Calu3 (cell line): ENCODE data around the gene CDK14. TPM values are rescaled to one million over a fixed set of nuclear protein-coding genes. Genes with fewer than 3 reads are reported as not detected.

Source experiments
- BruUV-seq: library from RNA; stranded (reverse); fragments of 400-500 nt; replicated peaks from 2 replicates; lab custom pipeline; 2021; lab: Mats Ljungman, UMichigan
- CTCF ChIA-PET: fragments of 300-600 bp; sonication (Branson Sonifier 250); formaldehyde crosslinking; loops from one replicate; lab custom pipeline; 2022; ENCODE audit warnings: antibody characterized with exemption; lab: Charles Lee
- DNase-seq: peaks from one replicate; pipeline ENCODE4 v3.0.0; 2022
- H3K27ac Mint-ChIP-seq: one replicate; pipeline ENCODE4 v1.8.0; 2022; ENCODE audit warnings: mixed read lengths; ENCODE audit not compliant: unreplicated experiment
- H3K27me3 Mint-ChIP-seq: one replicate; pipeline ENCODE4 v1.8.0; 2022; ENCODE audit warnings: mixed read lengths; ENCODE audit not compliant: unreplicated experiment
- H3K36me3 Mint-ChIP-seq: one replicate; pipeline ENCODE4 v1.8.0; 2022; ENCODE audit warnings: mild to moderate bottlenecking, moderate library complexity, mixed read lengths; ENCODE audit not compliant: insufficient read depth, unreplicated experiment
- H3K4me1 Mint-ChIP-seq: one replicate; pipeline ENCODE4 v1.8.0; 2022; ENCODE audit warnings: mild to moderate bottlenecking, low read depth, mixed read lengths; ENCODE audit not compliant: unreplicated experiment
- H3K4me3 Mint-ChIP-seq: one replicate; pipeline ENCODE4 v1.8.0; 2022; ENCODE audit warnings: mild to moderate bottlenecking, low read depth, moderate library complexity, mixed read lengths; ENCODE audit not compliant: unreplicated experiment
- H3K9me3 Mint-ChIP-seq: one replicate; pipeline ENCODE4 v1.8.0; 2022; ENCODE audit warnings: low read depth, mixed read lengths; ENCODE audit not compliant: unreplicated experiment
- intact Hi-C: fragments of 100-400 bp; cut with micrococcal nuclease; formaldehyde crosslinking; loops from one replicate; pipeline ENCODE4 v1.10.0; 2022; ENCODE audit not compliant: unreplicated experiment
- total RNA-seq: library from RNA; stranded (reverse); gene quantifications from 2 replicates; pipeline ENCODE4 v1.2.3, GENCODE V29; 2022
- TF ChIP-seq, protein P1 (sequence below): fragments of 200-600 bp; IDR thresholded peaks from one replicate; pipeline ENCODE4 v1.8.0; 2022; ENCODE audit warnings: antibody characterized with exemption; ENCODE audit not compliant: unreplicated experiment

CDK14 gene
- total RNA-seq, 1 experiment from 2014 or later: 29.4 TPM

DNA sequence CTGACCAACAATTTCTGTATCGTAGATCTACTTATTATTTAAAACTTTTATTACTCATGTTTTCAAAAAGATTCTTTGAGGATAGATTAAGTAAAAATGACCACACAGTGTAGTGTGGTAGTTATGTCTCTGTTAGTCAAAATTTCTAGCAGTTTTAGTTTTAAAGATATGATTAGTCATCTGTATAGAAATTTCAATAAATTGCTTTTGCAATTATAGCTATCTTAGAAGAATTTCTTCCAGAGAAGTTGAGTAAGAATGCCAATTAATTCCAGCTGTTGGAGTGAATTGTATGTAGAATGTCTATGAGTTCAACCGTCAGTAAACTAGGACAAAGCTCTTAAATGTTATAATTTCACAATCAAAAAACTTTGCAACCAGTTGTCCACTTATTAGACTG is 229.7 kb downstream of the CDK14 start:
- CTCF ChIA-PET: no interaction called here
- H3K4me3 Mint-ChIP-seq: no peak overlapping the region

DNA sequence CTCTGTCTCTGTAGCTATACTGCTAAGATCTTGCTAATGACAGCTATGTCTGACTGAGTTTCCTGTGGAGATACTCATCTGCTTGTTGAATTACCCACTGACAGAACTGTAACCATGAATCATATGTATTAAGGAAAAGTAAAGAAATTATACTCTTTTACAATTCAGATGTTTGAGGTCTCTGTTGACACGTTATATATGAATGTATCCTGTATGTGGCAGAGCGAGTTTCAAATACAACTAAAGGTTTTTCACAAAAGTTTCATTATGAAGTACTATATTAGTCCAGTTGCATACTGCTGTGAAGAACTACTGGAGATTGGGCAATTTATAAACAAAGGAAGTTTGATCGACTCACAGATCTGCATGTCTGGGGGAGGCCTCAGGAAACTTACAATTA is 232.5 kb downstream of the CDK14 start:
- no peaks in the 10 kb centered on the region for H3K36me3 Mint-ChIP-seq
- intact Hi-C loops: no loop called here
- DNase-seq: no peak
- H3K4me3 Mint-ChIP-seq: no peak overlapping the region
- peaks cover 8% of the 10 kb centered on the region for H3K9me3 Mint-ChIP-seq
- CTCF ChIA-PET: no interaction called here
- peaks cover 7% of the 10 kb centered on the region for H3K4me1 Mint-ChIP-seq
- no peaks in the 10 kb centered on the region for H3K27me3 Mint-ChIP-seq
- H3K27ac Mint-ChIP-seq: no peak overlapping the region
- no TSS peak for BruUV-seq
- TF ChIP-seq, protein P1, sequence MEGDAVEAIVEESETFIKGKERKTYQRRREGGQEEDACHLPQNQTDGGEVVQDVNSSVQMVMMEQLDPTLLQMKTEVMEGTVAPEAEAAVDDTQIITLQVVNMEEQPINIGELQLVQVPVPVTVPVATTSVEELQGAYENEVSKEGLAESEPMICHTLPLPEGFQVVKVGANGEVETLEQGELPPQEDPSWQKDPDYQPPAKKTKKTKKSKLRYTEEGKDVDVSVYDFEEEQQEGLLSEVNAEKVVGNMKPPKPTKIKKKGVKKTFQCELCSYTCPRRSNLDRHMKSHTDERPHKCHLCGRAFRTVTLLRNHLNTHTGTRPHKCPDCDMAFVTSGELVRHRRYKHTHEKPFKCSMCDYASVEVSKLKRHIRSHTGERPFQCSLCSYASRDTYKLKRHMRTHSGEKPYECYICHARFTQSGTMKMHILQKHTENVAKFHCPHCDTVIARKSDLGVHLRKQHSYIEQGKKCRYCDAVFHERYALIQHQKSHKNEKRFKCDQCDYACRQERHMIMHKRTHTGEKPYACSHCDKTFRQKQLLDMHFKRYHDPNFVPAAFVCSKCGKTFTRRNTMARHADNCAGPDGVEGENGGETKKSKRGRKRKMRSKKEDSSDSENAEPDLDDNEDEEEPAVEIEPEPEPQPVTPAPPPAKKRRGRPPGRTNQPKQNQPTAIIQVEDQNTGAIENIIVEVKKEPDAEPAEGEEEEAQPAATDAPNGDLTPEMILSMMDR: no peak

More for the DNA sequence above, 229.7 kb downstream of the CDK14 start:
- TF ChIP-seq, protein P1: no peak
- H3K36me3 Mint-ChIP-seq: no peaks in the 10 kb centered on the region
- intact Hi-C loops: no loop called here
- no peaks in the 10 kb centered on the region for H3K27me3 Mint-ChIP-seq
- no peak for DNase-seq
- peaks cover 7% of the 10 kb centered on the region for H3K4me1 Mint-ChIP-seq
- no peak overlapping the region for H3K27ac Mint-ChIP-seq
- H3K9me3 Mint-ChIP-seq: peaks cover 3% of the 10 kb centered on the region
- BruUV-seq: no TSS peak

DNA sequence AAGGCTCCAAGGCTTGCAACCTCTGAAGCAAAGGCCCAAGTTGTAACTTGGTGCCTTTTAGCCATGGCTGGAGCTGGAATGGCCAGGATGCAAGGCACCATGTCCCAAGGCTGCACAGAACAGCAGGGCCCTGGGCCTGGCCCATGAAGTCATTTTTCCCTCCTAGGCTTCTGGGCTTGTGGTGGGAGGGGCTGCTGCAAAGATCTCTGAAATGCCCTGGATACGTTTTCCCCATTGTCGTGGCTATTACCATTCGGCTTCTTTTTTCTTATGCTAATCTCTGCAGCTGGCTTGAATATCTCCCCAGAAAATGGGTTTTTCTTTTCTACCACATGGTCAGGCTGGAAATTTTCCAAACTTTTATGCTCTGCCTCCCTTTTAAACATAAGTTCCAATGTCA is 234.2 kb downstream of the CDK14 start:
- Mint-ChIP-seq H3K4me1 (peaks cover 15% of the 10 kb centered on the region), H3K9me3 (peaks cover 8% of the 10 kb centered on the region), H3K27me3 (no peaks in the 10 kb centered on the region), H3K4me3 (no peak overlapping the region), H3K27ac (no peak overlapping the region), H3K36me3 (no peaks in the 10 kb centered on the region)
- intact Hi-C loops: no loop called here
- BruUV-seq: no TSS peak
- TF ChIP-seq, protein P1: no peak
- CTCF ChIA-PET: no interaction called here
- DNase-seq: no peak

DNA sequence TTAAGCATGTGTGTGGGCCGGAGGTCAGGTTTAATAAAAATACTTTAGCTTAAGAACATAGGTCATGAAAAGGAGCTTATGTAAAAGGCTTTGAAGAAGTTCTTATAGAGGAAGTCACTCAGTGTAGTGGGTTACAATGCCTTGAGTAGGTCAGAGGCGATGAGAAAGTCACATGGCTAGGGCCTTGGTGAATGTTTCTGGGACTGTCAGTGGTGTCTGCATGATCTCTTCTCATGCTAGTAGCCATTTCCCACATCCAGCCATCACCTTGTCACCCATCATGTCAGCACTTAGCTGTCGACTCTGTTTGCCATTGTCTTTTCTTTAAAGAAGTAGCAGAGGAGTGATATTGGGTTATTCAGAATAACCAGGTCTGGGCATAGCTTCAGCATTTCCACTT is 236.6 kb downstream of the CDK14 start:
- Mint-ChIP-seq H3K9me3 (peaks cover 8% of the 10 kb centered on the region), H3K27me3 (no peaks in the 10 kb centered on the region), H3K27ac (no peak overlapping the region), H3K36me3 (no peaks in the 10 kb centered on the region), H3K4me1 (peaks cover 26% of the 10 kb centered on the region), H3K4me3 (no peak overlapping the region)
- DNase-seq: no peak
- intact Hi-C loops: no loop called here
- no TSS peak for BruUV-seq
- CTCF ChIA-PET: no interaction called here
- TF ChIP-seq, protein P1: no peak
